Prostate gland (tissue), 2 donors: ENCODE data around the gene FSIP1. TPM values are rescaled to one million over a fixed set of nuclear protein-coding genes. Genes with fewer than 3 reads are reported as not detected.

ENCODE experiments used
- DNase-seq: peaks from one replicate; pipeline ENCODE4 v3.0.0-alpha.2; 2019; ENCODE audit warnings: low spot score
- H3K27ac ChIP-seq, 2 donors: fragments of 200-600 bp; sonication (generic); 2 replicates each; pipeline ENCODE4 v1.5.1; 2017 to 2019
- H3K27me3 ChIP-seq: fragments of 200-600 bp; sonication (generic); replicated peaks from 2 replicates; pipeline ENCODE4 v1.5.1; 2019; ENCODE audit not compliant: insufficient read depth
- H3K36me3 ChIP-seq, 2 donors: fragments of 200-600 bp; sonication (generic); 1 replicate in 1 of 2; 2 replicates in 1 of 2; pipeline versions ENCODE4 v1.5.1 to v1.8.1; 2017 to 2019
- H3K4me1 ChIP-seq: fragments of 200-600 bp; sonication (generic); replicated peaks from 2 replicates; pipeline ENCODE4 v1.5.1; 2019
- H3K4me3 ChIP-seq, 2 donors: fragments of 200-600 bp; sonication (generic); 2 replicates each; pipeline ENCODE4 v1.5.1; 2017 to 2019
- H3K9me3 ChIP-seq: fragments of 200-600 bp; sonication (generic); 2 replicates; pipeline ENCODE4 v1.5.1; 2017
- CTCF ChIP-seq, 4 experiments: fragments of 200-600 bp in 2 of 4; fragments of 450-650 bp in 2 of 4; sonication (generic) in 2 of 4; IDR thresholded peaks; 1 replicate in 3 of 4; 2 replicates in 1 of 4; pipeline ENCODE4 v1.5.1; 2016 to 2019; ENCODE audit warnings: antibody characterized with exemption in 4 of 4, mild to moderate bottlenecking in 2 of 4, moderate library complexity in 2 of 4
- POLR2A ChIP-seq: fragments of 450-650 bp; IDR thresholded peaks from one replicate; pipeline ENCODE4 v1.6.1; 2016; ENCODE audit warnings: antibody characterized with exemption, mild to moderate bottlenecking
- POLR2AphosphoS5 ChIP-seq: sonication (generic); formaldehyde crosslinking; IDR thresholded peaks from one replicate; pipeline ENCODE4 v1.6.1; 2017; ENCODE audit warnings: antibody characterized with exemption
- WGBS: methylation state at CpG from one replicate; pipeline ENCODE4 v1.1.5; 2018; 5-methylcytosine and 5-hydroxymethylcytosine counted together
- intact Hi-C: fragments of 100-400 bp; cut with DNase I; formaldehyde crosslinking; loops from one replicate; pipeline ENCODE4 v1.14.2; 2022
- total RNA-seq, 2 donors: library from RNA; depleted of rRNA; stranded (reverse); fragments of >200 nt; gene quantifications; one replicate each; pipeline ENCODE4 v1.1.0, GENCODE V29; 2016

FSIP1 gene
- total RNA-seq, 2 donors from 2014 or later, result 1.6 to 2.3 TPM

- Histone ChIP-seq H3K4me1 (peaks cover 5% of the 10 kb centered on the region), H3K36me3 (no peaks in the 10 kb centered on the region), H3K4me3 (no peak overlapping the region), H3K9me3 (no peaks in the 10 kb centered on the region), H3K27me3 (no peaks in the 10 kb centered on the region), H3K27ac (peak overlapping the region in 1 of 2 donors; percentile 23)
- 18% methylated on average over 4 of the region's 4 CpGs for WGBS
- DNase-seq, result no peak
- TF ChIP-seq POLR2AphosphoS5 (no peak), POLR2A (no peak), CTCF (IDR thresholded peaks at IDR 0.05) (no peak)
- intact Hi-C loops, result loop anchor here (5.0 to 10.0 kb wide), 4 partner anchors 127 to 699 kb away; no protein-coding TSS in a partner anchor
Observed at GRCh38 chr15:39573844-39574243, 208.8 kb downstream of the FSIP1 start.

GRCh38 chr15:39573287-39573686 is 209.4 kb downstream of the FSIP1 start:
- TF ChIP-seq POLR2A, result no peak
- TF ChIP-seq CTCF (IDR thresholded peaks at IDR 0.05), result no peak
- TF ChIP-seq POLR2AphosphoS5, result no peak
- intact Hi-C loops, result loop anchor here (5.0 to 10.0 kb wide), 4 partner anchors 126 to 698 kb away; no protein-coding TSS in a partner anchor
- peaks cover 5% of the 10 kb centered on the region for H3K4me1 ChIP-seq
- no peak overlapping the region for H3K4me3 ChIP-seq
- DNase-seq, result no peak
- WGBS, result 87% methylated on average over 2 of the region's 2 CpGs
- peak overlapping the region in 1 of 2 donors; percentile 23 for H3K27ac ChIP-seq
- no peaks in the 10 kb centered on the region for H3K27me3 ChIP-seq
- no peaks in the 10 kb centered on the region for H3K36me3 ChIP-seq
- H3K9me3 ChIP-seq, result no peaks in the 10 kb centered on the region

- no peaks in the 10 kb centered on the region for H3K9me3 ChIP-seq
- H3K4me1 ChIP-seq, result no peaks in the 10 kb centered on the region
- no peak overlapping the region for H3K4me3 ChIP-seq
- DNase-seq, result no peak
- TF ChIP-seq CTCF (IDR thresholded peaks at IDR 0.05), result no peak
- TF ChIP-seq POLR2AphosphoS5, result no peak
- TF ChIP-seq POLR2A, result no peak
- H3K27me3 ChIP-seq, result no peaks in the 10 kb centered on the region
- intact Hi-C loops, result no loop called here
- H3K27ac ChIP-seq, result no peak overlapping the region
- H3K36me3 ChIP-seq, result no peaks in the 10 kb centered on the region
- WGBS, result 88% methylated on average over 2 of the region's 2 CpGs
Observed at GRCh38 chr15:39565851-39566250, 216.8 kb downstream of the FSIP1 start.

- Histone ChIP-seq H3K27me3 (no peaks in the 10 kb centered on the region), H3K9me3 (no peaks in the 10 kb centered on the region), H3K4me1 (no peaks in the 10 kb centered on the region), H3K4me3 (no peak overlapping the region), H3K27ac (no peak overlapping the region), H3K36me3 (no peaks in the 10 kb centered on the region)
- DNase-seq, result no peak
- TF ChIP-seq CTCF (IDR thresholded peaks at IDR 0.05) (no peak), POLR2AphosphoS5 (no peak), POLR2A (no peak)
- intact Hi-C loops, result no loop called here
- 84% methylated on average over 4 of the region's 4 CpGs for WGBS
Observed at GRCh38 chr15:39564972-39565665, 217.5 kb downstream of the FSIP1 start.

GRCh38 chr15:39558421-39558820 is 224.2 kb downstream of the FSIP1 start:
- intact Hi-C loops, result no loop called here
- Histone ChIP-seq H3K4me1 (peaks cover 3% of the 10 kb centered on the region), H3K27ac (no peak overlapping the region), H3K27me3 (no peaks in the 10 kb centered on the region), H3K36me3 (no peaks in the 10 kb centered on the region), H3K4me3 (no peak overlapping the region), H3K9me3 (no peaks in the 10 kb centered on the region)
- DNase-seq, result peak; percentile 24
- TF ChIP-seq POLR2AphosphoS5, result peak; percentile 17
- TF ChIP-seq CTCF (IDR thresholded peaks at IDR 0.05), result no peak
- no peak for TF ChIP-seq POLR2A
- WGBS, result 59% methylated on average over 3 of the region's 3 CpGs
